ENCODE data around the gene TXNDC8. TPM values are rescaled to one million over a fixed set of nuclear protein-coding genes. Genes with fewer than 3 reads are reported as not detected.
A peak's percentile ranks its signal among the peaks of the same experiment; 100 is the strongest.

The TXNDC8 gene
- total RNA-seq, 1 experiment from 2014 or later = not detected

DNA sequence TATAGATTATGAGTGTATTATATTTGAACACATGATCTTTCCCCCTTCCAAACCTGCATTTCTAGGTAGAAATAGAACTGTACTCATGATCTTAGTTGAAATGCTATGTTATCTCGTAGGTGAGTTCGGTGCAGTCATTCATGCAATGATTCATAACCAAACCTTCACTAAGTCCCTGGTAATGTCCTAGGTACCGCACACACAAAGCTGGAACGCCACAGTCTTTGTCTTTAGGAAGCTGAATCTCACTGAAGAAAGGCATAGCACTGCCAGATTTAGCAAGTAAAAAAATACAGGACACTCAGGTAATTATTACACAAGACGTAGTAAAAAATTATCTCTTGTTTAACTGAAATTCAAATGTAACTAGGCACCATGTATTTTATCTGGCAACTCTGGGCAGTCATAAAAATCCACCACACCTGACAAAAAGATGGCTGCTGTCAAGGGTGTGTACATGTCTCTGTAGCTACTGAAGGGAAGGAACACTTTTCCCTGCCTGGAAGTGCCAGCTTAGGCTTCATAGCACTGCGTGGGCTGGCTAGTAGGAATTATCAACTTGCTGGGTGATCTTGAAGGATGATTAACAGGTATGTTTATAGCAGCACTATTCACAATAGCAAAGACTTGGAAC lies 53.3 kb downstream of the TXNDC8 start:
- Mint-ChIP-seq H3K27ac (ENCODE audit: low read depth, unreplicated experiment) (peak overlapping the region; percentile 63), H3K36me3 (ENCODE audit: insufficient read depth, unreplicated experiment) (no peaks in the 10 kb centered on the region), H3K4me3 (ENCODE audit: unreplicated experiment) (peak overlapping the region; percentile 28), H3K9me3 (ENCODE audit: unreplicated experiment) (no peaks in the 10 kb centered on the region), H3K27me3 (ENCODE audit: insufficient read depth, unreplicated experiment) (no peaks in the 10 kb centered on the region), H3K4me1 (ENCODE audit: insufficient read depth, unreplicated experiment) (peaks cover 18% of the 10 kb centered on the region)
- POLR2A ChIA-PET = interaction anchor here (0.7 to 9.2 kb wide), 10 partner anchors 9 to 79 kb away, joined by 3 to 155 read pairs (median 6); partner anchors contain the start of gene TXN
- DNase-seq (ENCODE audit: unreplicated experiment) = no peak
- TF ChIP-seq, protein P1, sequence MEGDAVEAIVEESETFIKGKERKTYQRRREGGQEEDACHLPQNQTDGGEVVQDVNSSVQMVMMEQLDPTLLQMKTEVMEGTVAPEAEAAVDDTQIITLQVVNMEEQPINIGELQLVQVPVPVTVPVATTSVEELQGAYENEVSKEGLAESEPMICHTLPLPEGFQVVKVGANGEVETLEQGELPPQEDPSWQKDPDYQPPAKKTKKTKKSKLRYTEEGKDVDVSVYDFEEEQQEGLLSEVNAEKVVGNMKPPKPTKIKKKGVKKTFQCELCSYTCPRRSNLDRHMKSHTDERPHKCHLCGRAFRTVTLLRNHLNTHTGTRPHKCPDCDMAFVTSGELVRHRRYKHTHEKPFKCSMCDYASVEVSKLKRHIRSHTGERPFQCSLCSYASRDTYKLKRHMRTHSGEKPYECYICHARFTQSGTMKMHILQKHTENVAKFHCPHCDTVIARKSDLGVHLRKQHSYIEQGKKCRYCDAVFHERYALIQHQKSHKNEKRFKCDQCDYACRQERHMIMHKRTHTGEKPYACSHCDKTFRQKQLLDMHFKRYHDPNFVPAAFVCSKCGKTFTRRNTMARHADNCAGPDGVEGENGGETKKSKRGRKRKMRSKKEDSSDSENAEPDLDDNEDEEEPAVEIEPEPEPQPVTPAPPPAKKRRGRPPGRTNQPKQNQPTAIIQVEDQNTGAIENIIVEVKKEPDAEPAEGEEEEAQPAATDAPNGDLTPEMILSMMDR (IDR thresholded peaks at IDR 0.05; ENCODE audit: unreplicated experiment) = no peak
- no TSS peak for BruUV-seq (replicated peaks)
- CTCF ChIA-PET = interaction anchor here (1.0 kb wide), 1 partner anchor 28 kb away, joined by 4 read pairs; the partner anchor contains the start of gene TXN
- intact Hi-C loops (cut with micrococcal nuclease) = no loop called here

DNA sequence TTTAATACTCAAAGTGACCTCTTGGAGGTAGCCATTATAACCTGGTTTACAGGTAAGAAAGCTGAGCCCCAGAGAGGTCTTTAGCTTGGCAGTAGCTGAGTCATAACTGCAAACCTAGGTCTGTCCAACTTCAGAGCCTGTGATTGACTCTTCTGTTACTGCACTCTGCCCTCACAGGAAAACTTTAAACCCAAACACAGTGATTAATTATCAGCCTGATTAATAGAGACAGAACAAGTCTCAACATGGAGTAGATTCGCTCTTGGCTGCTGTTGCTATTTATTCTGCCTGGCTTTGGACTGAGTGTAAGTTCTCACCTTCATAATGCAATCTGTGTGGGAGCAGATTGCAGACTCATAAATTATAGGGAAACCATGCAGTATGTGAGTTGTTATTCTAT lies 53.9 kb downstream of the TXNDC8 start:
- Mint-ChIP-seq H3K27me3 (ENCODE audit: insufficient read depth, unreplicated experiment) (no peaks in the 10 kb centered on the region), H3K4me1 (ENCODE audit: insufficient read depth, unreplicated experiment) (peaks cover 18% of the 10 kb centered on the region), H3K4me3 (ENCODE audit: unreplicated experiment) (peak overlapping the region; percentile 28), H3K9me3 (ENCODE audit: unreplicated experiment) (no peaks in the 10 kb centered on the region), H3K27ac (ENCODE audit: low read depth, unreplicated experiment) (peak overlapping the region; percentile 63), H3K36me3 (ENCODE audit: insufficient read depth, unreplicated experiment) (no peaks in the 10 kb centered on the region)
- intact Hi-C loops (cut with micrococcal nuclease) = no loop called here
- peak; percentile 86 for DNase-seq (ENCODE audit: unreplicated experiment)
- no TSS peak for BruUV-seq (replicated peaks)
- TF ChIP-seq, protein P1 (IDR thresholded peaks at IDR 0.05; ENCODE audit: unreplicated experiment) = no peak
- ChIA-PET CTCF (interaction anchor here (1.0 kb wide), 1 partner anchor 27 kb away, joined by 4 read pairs; the partner anchor contains the start of gene TXN), POLR2A (interaction anchor here (0.6 to 9.2 kb wide), 12 partner anchors 9 to 100 kb away, joined by 3 to 155 read pairs (median 4); partner anchors contain the start of gene TXN)

DNA sequence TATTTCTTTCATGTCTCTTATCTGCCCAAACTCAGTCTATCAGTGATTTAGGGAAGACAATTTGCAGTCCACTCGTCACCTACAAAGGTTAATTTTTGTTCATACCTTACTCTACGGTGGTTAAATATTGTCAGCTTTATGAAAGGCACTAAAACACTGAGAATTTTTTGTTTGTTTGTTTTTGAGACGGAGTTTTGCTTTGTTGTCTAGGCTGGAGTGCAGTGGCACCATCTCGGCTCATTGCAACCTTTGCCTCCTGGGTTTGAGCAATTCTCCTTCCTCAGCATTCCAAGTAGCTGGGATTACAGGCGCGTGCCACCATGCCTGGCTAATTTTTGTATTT lies 55.0 kb downstream of the TXNDC8 start:
- Mint-ChIP-seq H3K27ac (ENCODE audit: low read depth, unreplicated experiment) (no peak overlapping the region), H3K4me3 (ENCODE audit: unreplicated experiment) (no peak overlapping the region), H3K9me3 (ENCODE audit: unreplicated experiment) (no peaks in the 10 kb centered on the region), H3K27me3 (ENCODE audit: insufficient read depth, unreplicated experiment) (no peaks in the 10 kb centered on the region), H3K36me3 (ENCODE audit: insufficient read depth, unreplicated experiment) (no peaks in the 10 kb centered on the region), H3K4me1 (ENCODE audit: insufficient read depth, unreplicated experiment) (peaks cover 18% of the 10 kb centered on the region)
- intact Hi-C loops (cut with micrococcal nuclease) = no loop called here
- no peak for DNase-seq (ENCODE audit: unreplicated experiment)
- BruUV-seq (replicated peaks) = no TSS peak
- ChIA-PET POLR2A (interaction anchor here (0.7 to 9.2 kb wide), 4 partner anchors 21 to 269 kb away, joined by 3 to 155 read pairs (median 4); partner anchors contain the start of gene TXN), CTCF (interaction anchor here (0.8 to 2.1 kb wide), 2 partner anchors 24 to 371 kb away, joined by 3 to 15 read pairs; no protein-coding TSS in a partner anchor)
- TF ChIP-seq, protein P1 (IDR thresholded peaks at IDR 0.05; ENCODE audit: unreplicated experiment) = no peak

DNA sequence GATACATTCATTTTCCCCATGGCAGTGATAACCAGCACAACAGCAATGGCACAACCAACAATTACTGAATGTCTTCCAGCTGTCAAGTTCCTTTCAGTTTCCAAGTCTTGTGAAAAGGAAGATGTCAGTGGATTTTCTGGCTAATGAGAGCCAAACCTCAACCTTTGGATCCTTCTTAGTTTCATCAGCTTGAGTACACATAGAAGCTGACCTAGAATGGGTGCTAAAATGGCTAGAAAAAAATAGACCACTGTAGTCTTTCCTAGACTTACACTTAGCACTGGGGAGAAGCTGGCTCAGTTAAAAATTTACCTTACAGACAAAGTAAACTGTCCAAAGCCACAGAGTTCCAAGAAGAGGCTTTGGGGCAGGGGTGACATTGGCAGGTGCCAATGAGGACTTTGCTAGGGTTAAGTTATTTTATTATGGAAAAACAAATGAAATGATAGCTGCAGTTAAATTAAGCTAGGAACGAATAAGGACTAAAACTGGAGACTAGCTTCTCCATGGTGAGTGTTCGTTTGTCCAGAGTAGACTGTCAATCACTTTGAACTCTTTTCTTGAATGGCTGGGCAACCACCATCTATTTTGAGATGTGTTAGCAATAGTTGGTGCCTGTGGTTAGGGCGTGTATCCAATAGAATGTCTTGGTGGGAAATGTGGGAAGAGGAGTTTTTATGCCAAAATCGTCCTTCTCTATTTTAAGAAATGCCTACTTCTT lies 55.5 kb downstream of the TXNDC8 start:
- intact Hi-C loops (cut with micrococcal nuclease) = no loop called here
- TF ChIP-seq, protein P1 (IDR thresholded peaks at IDR 0.05; ENCODE audit: unreplicated experiment) = no peak
- DNase-seq (ENCODE audit: unreplicated experiment) = no peak
- Mint-ChIP-seq H3K4me3 (ENCODE audit: unreplicated experiment) (no peak overlapping the region), H3K9me3 (ENCODE audit: unreplicated experiment) (no peaks in the 10 kb centered on the region), H3K36me3 (ENCODE audit: insufficient read depth, unreplicated experiment) (no peaks in the 10 kb centered on the region), H3K4me1 (ENCODE audit: insufficient read depth, unreplicated experiment) (peaks cover 18% of the 10 kb centered on the region), H3K27me3 (ENCODE audit: insufficient read depth, unreplicated experiment) (no peaks in the 10 kb centered on the region), H3K27ac (ENCODE audit: low read depth, unreplicated experiment) (no peak overlapping the region)
- CTCF ChIA-PET = interaction anchor here (0.6 to 2.1 kb wide), 5 partner anchors 14 to 371 kb away, joined by 3 to 15 read pairs (median 3); no protein-coding TSS in a partner anchor
- BruUV-seq (replicated peaks) = no TSS peak
- POLR2A ChIA-PET = interaction anchor here (0.7 to 9.2 kb wide), 6 partner anchors 20 to 270 kb away, joined by 3 to 155 read pairs (median 3); partner anchors contain the start of gene TXN

All from MCF 10A (cell line).